ENCODE results near the gene PSMA2.

The PSMA2 gene

DNA sequence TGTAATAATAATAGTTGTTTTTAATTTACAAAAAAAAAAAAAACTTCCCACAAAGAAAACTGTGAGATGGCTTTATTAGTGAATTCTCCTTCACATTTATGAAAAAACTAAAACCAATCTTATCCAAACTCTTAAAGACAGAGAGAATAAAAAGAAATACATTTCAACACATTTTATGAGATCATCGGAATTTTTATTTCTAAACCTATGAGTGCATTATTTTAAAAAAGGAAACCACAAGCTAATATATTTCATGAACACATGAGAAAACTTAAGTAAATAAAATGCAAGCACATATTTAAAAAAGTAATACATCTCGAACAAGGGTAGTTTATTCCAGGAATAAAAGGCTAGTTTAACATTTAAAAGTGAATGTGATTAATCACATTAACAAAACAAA is 51.6 kb downstream of the PSMA2 start:
- Histone ChIP-seq H3K14ac (ENCODE audit: low read length in 2 of 2) (no peak overlapping the region), H3K9ac (ENCODE audit: low read length) (no peak overlapping the region), H3K18ac (ENCODE audit: low read depth in 1 of 2, low read length in 2 of 2) (no peak overlapping the region), H3K4me3 (ENCODE audit: insufficient read depth in 1 of 2, low read depth in 1 of 2, low read length in 2 of 2) (no peak overlapping the region), H2AFZ (ENCODE audit: low read depth, low read length) (no peak overlapping the region), H3K23ac (ENCODE audit: low read length in 2 of 2) (no peak overlapping the region), H3K4me2 (ENCODE audit: low read length, poor library complexity, severe bottlenecking) (no peak overlapping the region), H3K79me1 (replicated peaks; ENCODE audit: low read length, poor library complexity, severe bottlenecking) (peaks cover 2% of the 10 kb centered on the region), H4K91ac (ENCODE audit: low read length) (no peak overlapping the region), H3K27me3 (ENCODE audit: control insufficient read depth in 1 of 2, insufficient read depth in 1 of 2, low read length in 2 of 2) (no peaks in the 10 kb centered on the region), H2AK5ac (ENCODE audit: low read length, severe bottlenecking) (no peak overlapping the region), H4K8ac (ENCODE audit: low read length) (no peak overlapping the region), H3K4ac (ENCODE audit: low read depth in 1 of 2, low read length in 2 of 2) (no peak overlapping the region), H3K9me3 (ENCODE audit: control insufficient read depth, low read length) (no peaks in the 10 kb centered on the region), H2BK15ac (ENCODE audit: low read depth, poor library complexity, severe bottlenecking) (no peak overlapping the region), H3K27ac (ENCODE audit: low read length, poor library complexity, severe bottlenecking) (no peak overlapping the region), H2BK5ac (ENCODE audit: low read depth, low read length, poor library complexity, severe bottlenecking) (no peak overlapping the region), H2BK120ac (ENCODE audit: low read depth, low read length) (no peak overlapping the region), H3K4me1 (ENCODE audit: control insufficient read depth, insufficient read depth, low read depth, low read length) (peaks cover 19% of the 10 kb centered on the region), H3K36me3 (ENCODE audit: control insufficient read depth in 1 of 2, insufficient read depth in 2 of 2, low read depth in 1 of 2, low read length in 2 of 2) (peaks cover 0 to 3% of the 10 kb centered on the region in 2 experiments), H2BK12ac (ENCODE audit: low read length in 2 of 2) (no peak overlapping the region)
- WGBS: no CpG with 5 or more reads among the region's 2 CpGs
- no peak for DNase-seq

DNA sequence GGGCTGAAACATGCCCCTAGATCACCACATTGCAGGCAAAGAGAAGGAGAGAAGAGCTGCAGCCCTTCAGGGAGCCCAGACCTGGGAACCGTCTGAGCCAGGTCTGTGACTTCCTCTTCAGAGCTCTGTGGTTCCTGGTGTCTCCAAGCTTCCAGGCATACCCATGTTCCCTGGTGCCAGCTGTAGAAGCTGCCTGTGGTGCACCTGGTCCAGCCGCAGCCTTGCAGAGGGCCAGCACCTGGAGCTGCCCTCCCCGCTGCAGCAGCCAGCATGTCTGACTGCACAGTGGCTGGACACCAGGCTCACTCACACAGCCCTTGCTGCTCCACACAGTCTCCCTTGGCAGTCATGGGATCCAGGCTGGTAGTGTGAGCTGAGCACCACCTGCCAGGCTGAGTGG is 53.7 kb downstream of the PSMA2 start:
- no peak for DNase-seq
- Histone ChIP-seq H2AK5ac (ENCODE audit: low read length, severe bottlenecking) (no peak overlapping the region), H3K9me3 (ENCODE audit: control insufficient read depth, low read length) (no peaks in the 10 kb centered on the region), H3K27ac (ENCODE audit: low read length, poor library complexity, severe bottlenecking) (no peak overlapping the region), H2AFZ (ENCODE audit: low read depth, low read length) (peak overlapping the region; percentile 20), H3K9ac (ENCODE audit: low read length) (no peak overlapping the region), H3K4me2 (ENCODE audit: low read length, poor library complexity, severe bottlenecking) (no peak overlapping the region), H3K23ac (ENCODE audit: low read length in 2 of 2) (no peak overlapping the region), H3K4me3 (ENCODE audit: insufficient read depth in 1 of 2, low read depth in 1 of 2, low read length in 2 of 2) (no peak overlapping the region), H3K4me1 (ENCODE audit: control insufficient read depth, insufficient read depth, low read depth, low read length) (peaks cover 11% of the 10 kb centered on the region), H2BK15ac (ENCODE audit: low read depth, poor library complexity, severe bottlenecking) (no peak overlapping the region), H3K79me1 (replicated peaks; ENCODE audit: low read length, poor library complexity, severe bottlenecking) (peaks cover 2% of the 10 kb centered on the region), H4K8ac (ENCODE audit: low read length) (no peak overlapping the region), H3K18ac (ENCODE audit: low read depth in 1 of 2, low read length in 2 of 2) (no peak overlapping the region), H3K4ac (ENCODE audit: low read depth in 1 of 2, low read length in 2 of 2) (no peak overlapping the region), H4K91ac (ENCODE audit: low read length) (no peak overlapping the region), H3K14ac (ENCODE audit: low read length in 2 of 2) (peak overlapping the region in 1 of 2 experiments; percentile 79), H3K36me3 (ENCODE audit: control insufficient read depth in 1 of 2, insufficient read depth in 2 of 2, low read depth in 1 of 2, low read length in 2 of 2) (peaks cover 0 to 3% of the 10 kb centered on the region in 2 experiments), H3K27me3 (ENCODE audit: control insufficient read depth in 1 of 2, insufficient read depth in 1 of 2, low read length in 2 of 2) (no peaks in the 10 kb centered on the region), H2BK12ac (ENCODE audit: low read length in 2 of 2) (peak overlapping the region in 1 of 2 experiments; percentile 37), H2BK5ac (ENCODE audit: low read depth, low read length, poor library complexity, severe bottlenecking) (no peak overlapping the region), H2BK120ac (ENCODE audit: low read depth, low read length) (no peak overlapping the region)
- WGBS: 88% methylated on average over 3 of the region's 3 CpGs

DNA sequence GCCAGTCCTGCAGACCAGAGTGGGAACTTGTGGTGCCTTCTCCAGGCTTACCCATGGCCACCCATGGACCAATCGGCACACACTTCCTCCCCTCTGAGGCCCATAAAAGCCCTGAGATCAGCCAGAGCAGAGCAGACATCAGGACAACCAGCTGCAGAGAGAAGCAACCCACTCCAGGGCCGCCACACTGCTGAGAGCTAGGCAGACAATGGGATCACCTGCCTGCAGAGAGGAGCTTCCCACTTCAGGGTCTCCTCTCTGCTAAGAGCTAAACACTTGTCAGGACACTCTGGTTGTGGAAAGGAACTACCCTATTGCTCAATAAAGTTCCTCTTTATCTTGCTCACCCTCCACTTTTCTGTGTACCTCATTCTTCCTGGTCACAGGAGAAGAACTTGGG is 54.1 kb downstream of the PSMA2 start:
- no peak overlapping the region for H2AFZ ChIP-seq (ENCODE audit: low read depth, low read length)
- no peak overlapping the region for H2BK120ac ChIP-seq (ENCODE audit: low read depth, low read length)
- H3K4me2 ChIP-seq (ENCODE audit: low read length, poor library complexity, severe bottlenecking): no peak overlapping the region
- H4K91ac ChIP-seq (ENCODE audit: low read length): peak overlapping the region; percentile 56
- no peak overlapping the region for H3K9ac ChIP-seq (ENCODE audit: low read length)
- H3K4me1 ChIP-seq (ENCODE audit: control insufficient read depth, insufficient read depth, low read depth, low read length): peaks cover 7% of the 10 kb centered on the region
- no peak overlapping the region for H2BK12ac ChIP-seq (ENCODE audit: low read length in 2 of 2)
- 82% methylated on average over 2 of the region's 2 CpGs for whole genome bisulfite sequencing
- no peak overlapping the region for H2AK5ac ChIP-seq (ENCODE audit: low read length, severe bottlenecking)
- H2BK15ac ChIP-seq (ENCODE audit: low read depth, poor library complexity, severe bottlenecking): no peak overlapping the region
- H3K27ac ChIP-seq (ENCODE audit: low read length, poor library complexity, severe bottlenecking): no peak overlapping the region
- no peaks in the 10 kb centered on the region for H3K9me3 ChIP-seq (ENCODE audit: control insufficient read depth, low read length)
- no peak overlapping the region for H3K4me3 ChIP-seq (ENCODE audit: insufficient read depth in 1 of 2, low read depth in 1 of 2, low read length in 2 of 2)
- no peak overlapping the region for H3K14ac ChIP-seq (ENCODE audit: low read length in 2 of 2)
- peaks cover 0 to 3% of the 10 kb centered on the region in 2 experiments for H3K36me3 ChIP-seq (ENCODE audit: control insufficient read depth in 1 of 2, insufficient read depth in 2 of 2, low read depth in 1 of 2, low read length in 2 of 2)
- no peaks in the 10 kb centered on the region for H3K27me3 ChIP-seq (ENCODE audit: control insufficient read depth in 1 of 2, insufficient read depth in 1 of 2, low read length in 2 of 2)
- no peaks in the 10 kb centered on the region for H3K79me1 ChIP-seq (replicated peaks; ENCODE audit: low read length, poor library complexity, severe bottlenecking)
- H3K4ac ChIP-seq (ENCODE audit: low read depth in 1 of 2, low read length in 2 of 2): no peak overlapping the region
- no peak overlapping the region for H2BK5ac ChIP-seq (ENCODE audit: low read depth, low read length, poor library complexity, severe bottlenecking)
- no peak overlapping the region for H3K18ac ChIP-seq (ENCODE audit: low read depth in 1 of 2, low read length in 2 of 2)
- no peak for DNase-seq
- H4K8ac ChIP-seq (ENCODE audit: low read length): no peak overlapping the region
- no peak overlapping the region for H3K23ac ChIP-seq (ENCODE audit: low read length in 2 of 2)

DNA sequence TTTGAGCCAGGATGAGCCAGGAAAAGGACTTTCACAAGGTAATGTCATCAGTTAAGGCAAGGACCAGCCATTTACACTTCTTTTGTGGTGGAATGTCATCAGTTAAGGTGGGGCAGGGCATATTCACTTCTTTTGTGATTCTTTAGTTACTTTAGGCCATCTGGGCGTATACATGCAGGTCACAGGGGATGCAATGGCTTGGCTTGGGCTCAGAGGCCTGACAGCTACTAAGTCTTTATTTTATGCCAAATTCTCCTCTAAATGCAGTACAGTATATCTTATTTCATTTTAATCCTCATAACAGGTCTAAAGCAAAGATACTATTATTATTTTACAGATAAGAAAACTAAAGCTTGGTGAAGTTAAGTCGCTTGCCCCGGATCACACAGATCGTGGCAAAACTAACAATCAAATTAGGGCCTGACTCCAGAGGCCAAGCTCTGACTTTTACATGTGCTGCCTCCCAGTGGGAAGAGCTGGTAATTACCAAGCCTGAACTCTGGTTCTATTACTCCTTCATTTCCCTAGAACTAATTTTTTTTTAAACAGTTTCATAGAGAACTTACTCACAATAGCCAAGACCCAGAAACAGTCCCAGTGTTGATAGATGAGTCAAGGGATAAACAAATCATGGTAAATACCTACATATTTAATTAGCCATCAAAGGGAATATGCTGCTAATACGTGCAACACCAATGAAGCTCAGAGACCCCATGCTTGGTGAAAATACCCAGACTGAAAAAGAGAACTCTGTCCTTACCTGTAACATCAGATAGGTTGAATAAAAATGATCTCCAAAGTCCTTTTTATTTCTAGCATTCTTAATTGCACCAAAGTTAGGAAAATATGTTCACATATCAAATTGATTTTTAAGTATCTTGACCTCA is 55.5 kb downstream of the PSMA2 start:
- 45% methylated on average over 5 of the region's 5 CpGs for WGBS

More for the DNA sequence above, 55.5 kb downstream of the PSMA2 start:
- Histone ChIP-seq H3K9me3 (ENCODE audit: control insufficient read depth, low read length) (no peaks in the 10 kb centered on the region), H2BK5ac (ENCODE audit: low read depth, low read length, poor library complexity, severe bottlenecking) (no peak overlapping the region), H3K27ac (ENCODE audit: low read length, poor library complexity, severe bottlenecking) (no peak overlapping the region), H2BK15ac (ENCODE audit: low read depth, poor library complexity, severe bottlenecking) (no peak overlapping the region), H4K91ac (ENCODE audit: low read length) (no peak overlapping the region), H3K4me3 (ENCODE audit: insufficient read depth in 1 of 2, low read depth in 1 of 2, low read length in 2 of 2) (no peak overlapping the region), H3K4ac (ENCODE audit: low read depth in 1 of 2, low read length in 2 of 2) (no peak overlapping the region), H3K14ac (ENCODE audit: low read length in 2 of 2) (no peak overlapping the region), H3K4me1 (ENCODE audit: control insufficient read depth, insufficient read depth, low read depth, low read length) (peaks cover 3% of the 10 kb centered on the region), H2AFZ (ENCODE audit: low read depth, low read length) (no peak overlapping the region), H3K9ac (ENCODE audit: low read length) (peak overlapping the region; percentile 55), H2BK12ac (ENCODE audit: low read length in 2 of 2) (no peak overlapping the region), H3K23ac (ENCODE audit: low read length in 2 of 2) (no peak overlapping the region), H3K18ac (ENCODE audit: low read depth in 1 of 2, low read length in 2 of 2) (no peak overlapping the region), H3K27me3 (ENCODE audit: control insufficient read depth in 1 of 2, insufficient read depth in 1 of 2, low read length in 2 of 2) (no peaks in the 10 kb centered on the region), H2AK5ac (ENCODE audit: low read length, severe bottlenecking) (no peak overlapping the region), H4K8ac (ENCODE audit: low read length) (no peak overlapping the region), H3K36me3 (ENCODE audit: control insufficient read depth in 1 of 2, insufficient read depth in 2 of 2, low read depth in 1 of 2, low read length in 2 of 2) (no peaks in the 10 kb centered on the region), H3K4me2 (ENCODE audit: low read length, poor library complexity, severe bottlenecking) (no peak overlapping the region), H3K79me1 (replicated peaks; ENCODE audit: low read length, poor library complexity, severe bottlenecking) (no peaks in the 10 kb centered on the region), H2BK120ac (ENCODE audit: low read depth, low read length) (no peak overlapping the region)
- peak; percentile 68 for DNase-seq
